B cell (primary cell): ENCODE results near the gene XPA. TPM values are rescaled to one million over a fixed set of nuclear protein-coding genes. Genes with fewer than 3 reads are reported as not detected.

Experiments
- ATAC-seq: fragments of 200-7000 bp; cut with Tn5 transposase; one replicate; pipeline ENCODE4 v1.10.0; 2021; ENCODE audit warnings: low read depth, mild to moderate bottlenecking, moderate number of reproducible peaks, moderate library complexity
- CTCF ChIA-PET: fragments of 350-600 bp; sonication (Branson Sonifier 250); formaldehyde crosslinking; loops from one replicate; lab custom pipeline; 2021; ENCODE audit warnings: antibody characterized with exemption, inconsistent platforms; lab: Charles Lee
- POLR2A ChIA-PET: fragments of 350-600 bp; sonication (Branson Sonifier 250); formaldehyde crosslinking; loops from one replicate; lab custom pipeline; 2021; ENCODE audit warnings: antibody characterized with exemption; lab: Charles Lee
- DNase-seq: peaks from one replicate; pipeline ENCODE4 v3.0.0; 2013
- H2AFZ ChIP-seq: 2 replicates; pipeline ENCODE4 v1.6.1; 2012; ENCODE audit warnings: mild to moderate bottlenecking, low read depth, low read length; ENCODE audit not compliant: insufficient read depth, poor library complexity, severe bottlenecking
- H3K27ac ChIP-seq, 2 donors: 1 replicate in 1 of 2; 2 replicates in 1 of 2; pipeline ENCODE4 v1.5.1; 2012 to 2013; ENCODE audit warnings: low read length in 2 of 2, mild to moderate bottlenecking in 2 of 2, moderate library complexity in 1 of 2
- H3K27me3 ChIP-seq, 4 experiments: fragments of 200-600 bp in 1 of 4; sonication (generic) in 1 of 4; replicated peaks in 1 of 4; 1 replicate in 2 of 4; 2 replicates in 2 of 4; pipeline versions ENCODE4 v1.6.1 to v1.7.0; 2013 to 2016; ENCODE audit warnings: low read length in 3 of 4, mild to moderate bottlenecking in 2 of 4, mixed read lengths in 1 of 4, moderate library complexity in 1 of 4; ENCODE audit not compliant: insufficient read depth in 4 of 4, control insufficient read depth in 3 of 4; ENCODE audit errors: control extremely low read depth in 1 of 4
- H3K36me3 ChIP-seq, 2 experiments: replicated peaks in 1 of 2; 1 replicate in 1 of 2; 2 replicates in 1 of 2; pipeline versions ENCODE4 v1.6.1 to v1.7.1; 2013; ENCODE audit warnings: low read length in 1 of 2; ENCODE audit not compliant: insufficient read depth in 2 of 2, control insufficient read depth in 1 of 2; ENCODE audit errors: control extremely low read depth in 1 of 2, extremely low read depth in 1 of 2
- H3K4me1 ChIP-seq, 2 donors: fragments of 200-600 bp in 1 of 2; sonication (generic) in 1 of 2; 1 replicate in 1 of 2; 2 replicates in 1 of 2; pipeline versions ENCODE4 v1.5.1 to v1.6.1; 2013 to 2017; ENCODE audit warnings: low read length in 2 of 2; ENCODE audit not compliant: control insufficient read depth in 2 of 2, insufficient read depth in 2 of 2
- H3K4me2 ChIP-seq: replicated peaks from 2 replicates; pipeline ENCODE3; 2012; ENCODE audit warnings: mild to moderate bottlenecking, low read depth, low read length; ENCODE audit not compliant: poor library complexity, severe bottlenecking
- H3K4me3 ChIP-seq, 5 experiments: fragments of 200-600 bp in 1 of 5; sonication (generic) in 1 of 5; 1 replicate in 3 of 5; 2 replicates in 2 of 5; pipeline versions ENCODE4 v1.5.1 to v1.7.0; 2011 to 2016; ENCODE audit warnings: low read length in 4 of 5, mild to moderate bottlenecking in 4 of 5, low read depth in 2 of 5, control low read depth in 1 of 5, moderate library complexity in 1 of 5; ENCODE audit not compliant: insufficient read depth in 1 of 5; ENCODE audit errors: control extremely low read depth in 1 of 5, extremely low read depth in 1 of 5
- H3K79me2 ChIP-seq: fragments of 200-600 bp; sonication (generic); one replicate; pipeline ENCODE4 v1.6.0; 2016; ENCODE audit warnings: low read length; ENCODE audit not compliant: control insufficient read depth, insufficient read depth
- H3K9ac ChIP-seq: fragments of 200-600 bp; sonication (generic); 2 replicates; pipeline ENCODE4 v1.6.1; 2017; ENCODE audit warnings: mild to moderate bottlenecking, low read length, moderate library complexity
- H3K9me3 ChIP-seq, 3 donors: one replicate each; pipeline versions ENCODE4 v1.6.1 to v1.7.1; 2013; ENCODE audit warnings: low read length in 2 of 3; ENCODE audit not compliant: control insufficient read depth in 2 of 3, insufficient read depth in 1 of 3; ENCODE audit errors: control extremely low read depth in 1 of 3
- H4K20me1 ChIP-seq: 2 replicates; pipeline ENCODE4 v1.6.0; 2012; ENCODE audit warnings: mild to moderate bottlenecking, low read length; ENCODE audit not compliant: insufficient read depth, control insufficient read depth, poor library complexity, severe bottlenecking
- H3K27ac Mint-ChIP-seq: one replicate; pipeline ENCODE4 v1.8.0; 2021; ENCODE audit warnings: mixed read lengths
- H3K27me3 Mint-ChIP-seq: one replicate; pipeline ENCODE4 v1.8.0; 2021; ENCODE audit warnings: mixed read lengths
- H3K4me1 Mint-ChIP-seq: one replicate; pipeline ENCODE4 v1.8.0; 2021; ENCODE audit warnings: mixed read lengths
- H3K4me3 Mint-ChIP-seq: one replicate; pipeline ENCODE4 v1.8.0; 2021; ENCODE audit warnings: mixed read lengths
- H3K9me3 Mint-ChIP-seq: one replicate; pipeline ENCODE4 v1.8.0; 2022; ENCODE audit warnings: mixed read lengths; ENCODE audit not compliant: insufficient read depth
- EZH2 ChIP-seq: IDR thresholded peaks from 2 replicates; pipeline ENCODE4 v1.6.1; 2012; ENCODE audit warnings: borderline replicate concordance, low read depth, mild to moderate bottlenecking, moderate library complexity, low read length; ENCODE audit not compliant: insufficient read depth, poor library complexity, severe bottlenecking
- WGBS: methylation state at CpG from one replicate; pipeline ENCODE4 v1.1.5; 2013; ENCODE audit warnings: missing lambda C conversion rate; ENCODE audit not compliant: insufficient coverage; 5-methylcytosine and 5-hydroxymethylcytosine counted together
- intact Hi-C: fragments of 100-400 bp; cut with micrococcal nuclease; formaldehyde crosslinking; loops from one replicate; pipeline ENCODE4 v1.10.0; 2022
- polyA plus RNA-seq: library from polyadenylated mRNA; depleted of rRNA; stranded (reverse); fragments of >200 nt; gene quantifications from 2 replicates; pipeline ENCODE4 v1.2.3, GENCODE V29; 2012
- total RNA-seq, 2 donors: library from RNA; stranded (reverse); fragments of 120-200 nt in 1 of 2; gene quantifications; 1 replicate in 1 of 2; 2 replicates in 1 of 2; pipeline versions ENCODE4 v1.2.3 to v1.2.4, GENCODE V29; 2013 to 2022
- TF ChIP-seq, protein P1 (sequence below): fragments of 200-600 bp; IDR thresholded peaks from one replicate; pipeline ENCODE4 v1.8.0; 2022; ENCODE audit warnings: antibody characterized with exemption, mild to moderate bottlenecking

Gene XPA
- total and polyA plus RNA-seq, 2 donors (not counting 1 experiment from before 2014, with no cell fraction given): 3.8 to 21.3 TPM

GRCh38 chr9:97640325-97640724 lies 56.8 kb downstream of the XPA start:
- no peak overlapping the region for H3K27ac ChIP-seq
- H4K20me1 ChIP-seq: peaks cover 37% of the 10 kb centered on the region
- no peak for TF ChIP-seq EZH2
- TF ChIP-seq, protein P1, sequence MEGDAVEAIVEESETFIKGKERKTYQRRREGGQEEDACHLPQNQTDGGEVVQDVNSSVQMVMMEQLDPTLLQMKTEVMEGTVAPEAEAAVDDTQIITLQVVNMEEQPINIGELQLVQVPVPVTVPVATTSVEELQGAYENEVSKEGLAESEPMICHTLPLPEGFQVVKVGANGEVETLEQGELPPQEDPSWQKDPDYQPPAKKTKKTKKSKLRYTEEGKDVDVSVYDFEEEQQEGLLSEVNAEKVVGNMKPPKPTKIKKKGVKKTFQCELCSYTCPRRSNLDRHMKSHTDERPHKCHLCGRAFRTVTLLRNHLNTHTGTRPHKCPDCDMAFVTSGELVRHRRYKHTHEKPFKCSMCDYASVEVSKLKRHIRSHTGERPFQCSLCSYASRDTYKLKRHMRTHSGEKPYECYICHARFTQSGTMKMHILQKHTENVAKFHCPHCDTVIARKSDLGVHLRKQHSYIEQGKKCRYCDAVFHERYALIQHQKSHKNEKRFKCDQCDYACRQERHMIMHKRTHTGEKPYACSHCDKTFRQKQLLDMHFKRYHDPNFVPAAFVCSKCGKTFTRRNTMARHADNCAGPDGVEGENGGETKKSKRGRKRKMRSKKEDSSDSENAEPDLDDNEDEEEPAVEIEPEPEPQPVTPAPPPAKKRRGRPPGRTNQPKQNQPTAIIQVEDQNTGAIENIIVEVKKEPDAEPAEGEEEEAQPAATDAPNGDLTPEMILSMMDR: no peak
- Mint-ChIP-seq H3K27me3 (no peaks in the 10 kb centered on the region), H3K9me3 (no peaks in the 10 kb centered on the region), H3K4me1 (peaks cover 33% of the 10 kb centered on the region), H3K4me3 (no peak overlapping the region), H3K27ac (no peak overlapping the region)
- no peaks in the 10 kb centered on the region for H3K27me3 ChIP-seq
- ATAC-seq: no peak
- peaks cover 54% of the 10 kb centered on the region for H3K79me2 ChIP-seq
- peaks cover 9 to 44% of the 10 kb centered on the region in 2 experiments for H3K36me3 ChIP-seq
- H3K9ac ChIP-seq: no peak overlapping the region
- WGBS: no CpG with 5 or more reads among the region's 2 CpGs
- H3K9me3 ChIP-seq: no peaks in the 10 kb centered on the region
- H3K4me3 ChIP-seq: no peak overlapping the region
- no peak for DNase-seq
- no peak overlapping the region for H2AFZ ChIP-seq
- CTCF ChIA-PET: interaction anchor here (1.4 kb wide), 1 partner anchor 42 kb away, joined by 3 read pairs; no protein-coding TSS in a partner anchor
- H3K4me2 ChIP-seq: no peak overlapping the region
- POLR2A ChIA-PET: no interaction called here
- intact Hi-C loops: no loop called here
- peaks cover under 1 to 12% of the 10 kb centered on the region in 2 donors for H3K4me1 ChIP-seq

DNA sequence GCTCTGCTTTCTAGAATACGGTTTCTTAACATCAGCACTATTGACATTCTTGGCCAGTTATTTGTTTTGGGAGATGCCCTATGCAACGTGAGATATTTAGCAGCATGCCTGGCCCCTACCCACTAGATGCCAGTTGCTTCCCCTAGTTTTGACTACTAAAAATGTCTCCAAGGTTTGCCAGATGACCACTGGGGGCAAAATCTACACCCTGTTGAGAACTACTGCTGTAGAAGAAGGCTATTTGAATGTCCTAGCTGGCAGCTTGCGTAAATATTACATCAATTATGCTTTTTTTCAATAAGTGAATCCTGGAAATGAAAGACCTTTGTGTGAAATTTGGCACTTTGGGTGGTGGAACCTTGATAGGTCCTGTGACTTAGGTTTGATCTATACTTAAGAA lies 58.5 kb downstream of the XPA start:
- no peaks in the 10 kb centered on the region for H3K9me3 Mint-ChIP-seq
- Histone ChIP-seq H3K36me3 (peaks cover 5 to 28% of the 10 kb centered on the region in 2 experiments), H3K79me2 (peaks cover 69% of the 10 kb centered on the region), H3K4me2 (no peak overlapping the region), H3K9ac (no peak overlapping the region), H3K27me3 (no peaks in the 10 kb centered on the region), H3K27ac (no peak overlapping the region), H3K9me3 (no peaks in the 10 kb centered on the region), H2AFZ (no peak overlapping the region), H3K4me3 (no peak overlapping the region), H4K20me1 (peaks cover 37% of the 10 kb centered on the region), H3K4me1 (peaks cover 15 to 24% of the 10 kb centered on the region in 2 donors)
- 88% methylated on average over 2 of the region's 3 CpGs for WGBS
- POLR2A ChIA-PET: no interaction called here
- H3K4me1 Mint-ChIP-seq: peaks cover 45% of the 10 kb centered on the region
- DNase-seq (no peak), ATAC-seq (no peak)
- H3K4me3 Mint-ChIP-seq: no peak overlapping the region
- TF ChIP-seq, protein P1: no peak
- no peak for TF ChIP-seq EZH2
- H3K27me3 Mint-ChIP-seq: no peaks in the 10 kb centered on the region
- H3K27ac Mint-ChIP-seq: no peak overlapping the region
- CTCF ChIA-PET: no interaction called here
- intact Hi-C loops: loop anchor here (10.0 kb wide), 1 partner anchor 1074 kb away; no protein-coding TSS in a partner anchor
